ENCODE results near the gene TMEM132D.
"Not testable (repeated sequence)": the region's sequence is repeated elsewhere in the genome, so short reads cannot be mapped to it uniquely, and the experiment has no call there.

TMEM132D gene

DNA sequence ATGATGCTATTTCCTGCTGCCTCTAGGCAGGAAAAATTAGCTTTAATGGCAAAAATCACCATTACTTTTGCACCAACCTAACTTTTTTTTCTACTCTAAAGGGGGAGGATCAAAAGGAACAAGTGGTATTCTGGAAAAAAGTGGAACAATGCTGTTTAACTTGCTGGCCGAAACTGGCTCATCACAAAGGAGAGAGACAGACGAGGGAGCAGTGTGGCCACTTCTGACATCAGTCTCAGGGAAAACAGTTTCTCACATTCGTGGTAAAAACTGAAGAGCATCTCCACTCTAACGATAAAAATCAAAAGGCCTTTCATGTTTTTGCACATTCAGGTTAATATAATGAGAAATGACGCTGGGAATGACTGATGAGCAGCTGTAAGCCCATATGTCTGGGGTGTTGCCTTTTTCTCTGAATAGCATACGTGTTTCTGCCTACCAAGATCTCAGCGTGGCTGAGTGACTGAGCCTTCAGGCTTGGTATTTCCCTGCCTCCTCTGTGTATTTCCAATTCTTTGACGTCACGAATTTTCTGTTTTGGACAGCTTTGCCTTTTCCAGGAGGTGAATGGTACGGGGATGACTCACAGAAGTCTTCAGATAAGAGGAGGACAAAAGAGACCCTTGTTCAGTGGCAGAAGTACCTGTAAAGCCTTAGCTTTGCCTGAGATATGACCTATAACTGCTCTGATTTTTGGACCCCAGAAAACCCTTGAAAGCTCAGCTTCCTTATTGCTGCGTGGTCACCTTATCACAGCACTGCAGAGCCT, 691.8 kb downstream of the TMEM132D start:
- DNase-seq = no peak

GRCh38 chr12:129208566-129208965, 695.3 kb downstream of the TMEM132D start:
- no peak for DNase-seq

DNA sequence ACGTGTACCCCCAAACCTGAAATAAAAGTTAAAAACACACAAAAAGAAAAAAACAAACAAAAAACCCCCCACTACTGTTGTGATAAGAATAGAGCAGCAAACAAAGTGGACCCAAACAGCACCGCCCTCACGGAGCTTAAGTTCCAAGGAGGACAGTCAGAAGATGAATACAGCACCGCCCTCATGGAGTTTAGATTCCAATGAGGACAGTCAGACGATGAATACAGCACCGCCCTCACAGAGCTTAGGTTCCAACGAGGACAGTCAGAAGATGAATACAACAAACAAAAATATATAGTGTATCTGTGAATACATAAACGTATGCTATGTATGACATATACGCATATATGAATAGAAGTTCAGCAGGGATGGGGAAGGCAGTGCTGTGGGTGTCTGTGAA, 696.7 kb downstream of the TMEM132D start:
- DNase-seq = no peak

- DNase-seq = no peak
These were observed 700.4 kb downstream of the TMEM132D start for GRCh38 chr12:129203456-129203855.

DNA sequence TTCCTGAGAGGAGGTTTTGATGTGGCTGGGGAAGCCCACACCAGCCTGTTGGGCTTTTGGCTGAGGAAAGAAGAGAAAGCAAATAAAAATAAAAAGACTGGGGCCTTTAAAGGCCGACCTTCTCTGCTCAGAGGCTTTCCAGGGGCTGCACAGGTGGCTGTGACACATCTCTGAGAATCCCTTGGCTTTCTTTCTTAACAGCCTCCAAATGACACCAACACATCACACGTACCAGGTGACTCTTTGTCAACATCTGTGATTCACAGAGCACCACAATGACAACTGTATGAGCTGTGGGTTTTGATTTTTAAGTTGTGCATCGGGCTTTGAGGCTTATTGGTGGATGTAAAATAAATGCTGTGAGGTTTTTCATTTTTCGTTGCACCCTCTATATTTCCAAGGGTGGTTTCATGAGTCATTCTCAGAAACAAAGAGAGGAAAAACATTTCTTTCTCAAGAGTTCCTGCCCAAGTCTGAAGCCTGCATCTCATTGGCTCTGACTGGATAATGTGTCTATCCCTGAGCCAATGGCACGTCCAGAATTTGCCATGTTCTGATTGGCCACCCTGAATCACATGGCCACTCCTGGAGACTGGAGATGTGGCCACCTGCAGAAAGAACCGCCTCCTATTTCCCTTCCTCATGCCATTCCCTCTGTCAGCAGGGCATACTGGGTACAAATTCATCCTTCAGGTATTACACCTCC, 701.6 kb downstream of the TMEM132D start:
- no peak for DNase-seq

DNA sequence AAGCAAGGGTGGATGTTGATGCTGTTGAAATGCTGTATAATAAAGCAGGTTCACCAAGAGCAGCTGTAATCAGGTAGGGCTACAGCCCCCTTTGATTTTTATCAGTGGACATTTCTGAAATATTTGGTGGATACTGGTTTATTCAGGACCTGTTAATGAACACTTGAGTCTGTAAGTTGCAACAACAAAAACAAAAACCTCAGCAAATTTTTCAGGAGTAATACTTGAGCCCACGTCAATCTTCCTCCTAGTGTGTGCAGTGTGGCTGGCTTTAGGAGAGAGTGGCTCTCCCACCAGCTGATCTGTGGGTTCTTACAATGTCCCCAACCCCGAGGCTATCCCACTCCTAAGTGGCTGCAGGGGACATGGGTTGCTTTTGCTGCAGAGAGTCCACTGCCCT, 702.8 kb downstream of the TMEM132D start:
- DNase-seq = no peak

DNA sequence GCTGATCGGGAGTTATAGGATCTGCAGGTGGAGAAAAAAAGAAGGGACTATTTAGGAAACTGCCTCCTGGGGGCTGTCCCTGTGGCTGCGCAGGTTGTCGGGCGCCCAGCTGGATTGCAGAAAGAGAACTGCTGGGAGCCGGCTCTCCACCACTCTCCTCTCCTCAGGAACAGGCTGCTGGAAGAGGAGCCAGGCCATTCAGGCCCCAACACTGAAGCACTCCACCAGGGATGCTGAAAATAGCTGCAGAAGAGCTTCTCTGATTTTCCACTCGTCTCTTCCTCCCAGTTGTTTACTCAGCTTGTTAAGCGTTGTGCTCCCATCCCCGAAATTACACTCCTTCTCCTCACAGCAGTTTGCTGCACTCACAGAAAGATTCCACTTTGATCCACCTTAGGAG, 703.2 kb downstream of the TMEM132D start:
- DNase-seq = peak; percentile 86

- DNase-seq = no peak
These were observed 706.9 kb downstream of the TMEM132D start for GRCh38 chr12:129196927-129197326.

GRCh38 chr12:129195081-129195480, 708.7 kb downstream of the TMEM132D start:
- DNase-seq = no peak

DNA sequence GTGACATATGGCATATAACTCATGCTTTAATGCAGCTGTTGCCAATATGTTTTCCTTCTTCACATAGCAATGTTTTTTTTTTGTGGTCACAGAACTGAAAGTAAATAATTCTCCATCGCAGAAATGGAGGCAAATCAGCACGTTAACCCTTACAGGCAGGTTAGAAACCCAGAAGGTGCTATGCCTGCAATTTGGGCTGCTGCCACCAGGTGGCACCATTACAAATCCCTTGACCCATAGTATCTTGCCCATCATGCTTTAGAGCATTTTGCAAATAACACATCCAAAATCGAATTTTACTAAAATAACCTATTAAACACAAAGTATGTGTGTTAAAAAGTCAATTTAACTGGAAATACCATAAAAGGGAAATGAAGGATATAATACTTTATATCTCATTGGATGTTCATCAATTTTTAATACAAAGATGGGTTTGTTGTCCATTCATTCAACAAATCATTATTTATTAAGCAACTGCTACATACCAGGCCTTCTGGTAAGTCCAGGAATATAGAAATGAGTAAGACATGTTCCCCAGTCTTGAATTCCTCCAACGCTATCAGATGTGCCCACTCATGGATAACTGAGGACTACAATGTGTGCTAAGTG, 710.5 kb downstream of the TMEM132D start:
- DNase-seq = no peak

DNA sequence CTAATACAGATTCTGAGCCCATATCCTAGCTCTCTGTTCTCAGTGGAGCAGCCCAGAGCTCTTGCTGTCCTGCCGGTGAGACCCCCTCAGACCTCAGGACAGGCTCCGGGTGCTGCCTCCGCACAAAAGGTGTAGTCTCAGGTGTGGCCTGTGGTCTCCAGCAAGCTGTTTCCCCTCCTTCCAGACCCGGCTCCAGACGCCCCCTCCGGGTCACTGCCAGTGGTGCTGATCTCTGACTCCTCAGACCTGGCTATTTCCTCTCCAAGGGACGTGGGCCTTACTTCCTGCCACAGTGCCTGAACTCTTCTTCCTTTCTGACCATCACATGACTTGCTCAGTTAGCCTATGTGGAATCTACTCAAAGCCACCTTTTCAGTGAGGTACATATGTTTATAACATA, 713.0 kb downstream of the TMEM132D start:
- DNase-seq = no peak

DNA sequence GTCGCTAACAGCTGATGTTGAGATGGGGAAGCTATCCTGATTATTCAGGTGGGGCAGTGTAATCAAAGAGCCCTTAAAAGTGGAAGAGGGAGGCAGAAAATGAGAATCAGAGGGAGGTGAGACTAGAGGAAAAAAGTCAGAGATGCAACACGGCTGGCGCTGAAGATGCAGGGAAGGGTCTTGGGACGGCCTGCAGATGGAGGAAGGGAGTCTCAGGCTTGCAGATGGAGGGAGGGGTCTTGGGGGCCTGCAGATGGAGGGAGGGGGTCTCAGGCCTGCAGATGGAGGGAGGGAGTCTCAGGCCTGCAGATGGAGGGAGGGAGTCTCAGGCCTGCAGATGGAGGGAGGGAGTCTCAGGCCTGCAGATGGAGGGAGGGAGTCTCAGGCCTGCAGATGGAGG, 713.9 kb downstream of the TMEM132D start:
- DNase-seq = not testable (repeated sequence)

- no peak for DNase-seq
These were observed 716.9 kb downstream of the TMEM132D start for GRCh38 chr12:129186952-129187351.

DNA sequence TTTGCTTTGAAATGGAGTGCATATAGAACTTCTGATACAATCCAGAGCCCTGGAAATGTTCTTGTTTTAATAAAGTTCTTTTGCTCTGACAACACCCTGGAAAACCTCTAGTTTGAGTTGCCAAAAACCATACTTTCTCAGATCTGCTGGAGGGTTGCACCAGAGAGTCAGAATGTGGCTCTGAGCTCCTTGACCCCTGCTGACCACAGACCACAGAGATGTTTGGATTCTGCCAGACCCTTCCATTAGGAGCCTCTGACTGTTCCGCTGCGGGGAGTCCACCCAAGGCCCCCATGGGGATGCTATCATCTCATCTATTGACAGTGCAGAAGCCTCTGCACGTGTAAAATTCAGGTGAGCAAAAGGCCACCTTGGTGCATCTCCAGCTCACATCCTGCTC, 718.0 kb downstream of the TMEM132D start:
- no peak for DNase-seq

GRCh38 chr12:129184127-129184928, 719.5 kb downstream of the TMEM132D start:
- DNase-seq = no peak

DNA sequence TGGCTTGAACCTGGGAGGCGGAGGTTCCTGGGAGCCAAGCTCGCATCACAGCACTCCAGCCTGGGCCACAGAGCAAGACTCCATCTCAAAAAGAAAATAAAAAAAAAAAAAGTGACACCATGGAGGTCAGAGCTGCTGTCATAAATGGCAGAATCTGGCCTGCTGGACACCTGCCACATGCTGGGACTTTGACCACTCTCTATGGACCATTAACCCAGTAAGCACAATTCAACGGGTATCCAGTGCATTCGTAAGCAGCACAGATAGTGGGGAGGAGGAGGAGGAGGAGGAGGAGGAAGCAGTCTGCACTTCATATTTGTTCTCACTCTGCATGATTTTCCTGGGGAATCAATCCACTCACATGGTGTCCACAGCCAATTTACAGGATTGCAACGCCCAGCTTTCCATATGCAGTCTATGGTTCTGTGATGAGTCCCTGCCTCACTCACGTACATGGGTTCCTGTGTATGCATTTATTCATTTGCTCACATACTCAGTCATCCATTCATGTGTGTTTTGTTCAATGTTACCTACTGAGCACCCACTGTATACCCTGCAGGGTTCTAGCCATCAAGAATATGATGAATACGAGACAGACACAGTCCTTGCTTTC, 723.8 kb downstream of the TMEM132D start:
- DNase-seq = no peak

- no peak for DNase-seq
These were observed 733.9 kb downstream of the TMEM132D start for GRCh38 chr12:129169928-129170327.

DNA sequence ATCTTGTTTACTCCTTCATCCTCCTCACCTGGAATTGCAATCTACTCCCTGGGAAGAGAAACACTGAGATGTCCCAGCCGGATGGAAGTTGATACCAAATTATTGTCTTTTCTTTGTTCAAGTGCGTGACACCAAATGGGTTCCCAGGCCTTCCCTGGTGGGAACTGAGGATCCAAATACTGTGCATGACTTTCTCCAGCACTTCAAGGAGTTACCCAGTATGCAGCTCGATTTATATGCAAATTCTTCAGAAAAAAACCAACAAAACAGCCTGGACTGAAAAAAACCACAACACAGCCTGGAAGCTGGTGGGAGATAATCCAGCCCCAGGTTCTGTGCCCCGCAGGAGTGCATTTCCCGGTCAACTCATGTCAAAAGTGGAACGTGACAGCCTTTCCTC, 740.0 kb downstream of the TMEM132D start:
- DNase-seq = no peak

DNA sequence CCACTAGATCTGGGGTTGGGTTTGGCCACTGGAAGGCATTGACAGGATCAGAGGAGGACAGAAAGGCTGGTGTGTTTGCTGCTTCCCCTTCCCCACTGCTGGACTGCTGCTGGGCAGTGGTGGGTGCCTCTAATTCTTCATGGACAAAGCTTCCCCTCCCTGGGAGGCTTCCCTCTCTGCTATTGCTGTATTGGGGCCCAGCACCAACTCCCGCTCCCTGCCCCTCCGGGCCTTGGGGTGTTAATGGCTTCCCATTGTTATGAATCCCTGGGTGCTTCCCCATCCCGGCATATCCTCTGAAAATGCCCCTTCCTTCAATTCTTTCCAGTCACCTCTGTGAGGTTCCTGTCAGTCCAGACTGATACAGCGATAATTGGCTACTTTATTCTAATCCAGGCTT, 740.4 kb downstream of the TMEM132D start:
- DNase-seq = no peak

GRCh38 chr12:129162805-129163204, 741.0 kb downstream of the TMEM132D start:
- no peak for DNase-seq

DNA sequence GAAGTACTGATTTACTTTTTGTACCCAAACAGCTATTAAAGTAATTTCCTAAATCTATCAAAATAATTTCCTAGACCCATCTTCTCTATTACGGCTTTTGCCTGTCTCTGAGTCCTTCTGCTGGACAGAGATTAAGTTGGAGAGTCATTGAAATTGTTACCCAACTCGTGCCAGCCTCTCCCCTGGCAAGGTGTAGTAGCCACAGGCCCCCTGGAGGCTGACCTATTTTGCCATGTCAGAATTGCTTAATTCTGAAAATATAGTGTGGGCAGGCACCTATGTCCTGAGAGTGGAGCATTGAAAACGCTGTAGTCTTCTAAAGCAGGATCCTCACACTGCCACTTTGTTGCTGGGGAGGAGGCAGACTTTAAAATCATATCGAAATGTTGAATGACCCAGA, 742.3 kb downstream of the TMEM132D start:
- DNase-seq = no peak

GRCh38 chr12:129160282-129160681, 743.5 kb downstream of the TMEM132D start:
- no peak for DNase-seq
